Smooth muscle cell (in vitro differentiated cells): ENCODE data around the gene MGAT2. TPM values are rescaled to one million over a fixed set of nuclear protein-coding genes. Genes with fewer than 3 reads are reported as not detected.

Source experiments
- DNase-seq: peaks from one replicate; lab custom pipeline; 2025; ENCODE audit not compliant: unreplicated experiment; lab: John Stamatoyannopoulos, UW
- H2AFZ ChIP-seq: fragments of 200-600 bp; sonication (generic); 2 replicates; pipeline ENCODE4 v1.6.0; 2016; ENCODE audit warnings: antibody characterized with exemption, low read depth, mild to moderate bottlenecking
- H3F3A ChIP-seq: fragments of 200-600 bp; sonication (generic); 2 replicates; pipeline ENCODE4 v1.6.0; 2017; ENCODE audit warnings: antibody characterized with exemption, low read depth
- H3K27ac ChIP-seq: fragments of 200-600 bp; sonication (generic); 2 replicates; pipeline ENCODE4 v1.5.1; 2016; ENCODE audit warnings: low read depth, mild to moderate bottlenecking
- H3K27me3 ChIP-seq: fragments of 200-600 bp; sonication (generic); 2 replicates; pipeline ENCODE4 v1.6.1; 2016; ENCODE audit warnings: low read depth, mild to moderate bottlenecking
- H3K36me3 ChIP-seq: fragments of 200-600 bp; sonication (generic); 2 replicates; pipeline ENCODE4 v1.5.1; 2016; ENCODE audit warnings: low read depth
- H3K4me1 ChIP-seq: fragments of 200-600 bp; sonication (generic); 2 replicates; pipeline ENCODE4 v1.5.1; 2016; ENCODE audit warnings: low read depth
- H3K4me2 ChIP-seq: fragments of 200-600 bp; sonication (generic); 2 replicates; pipeline ENCODE4 v1.6.0; 2016; ENCODE audit warnings: mild to moderate bottlenecking
- H3K4me3 ChIP-seq: fragments of 200-600 bp; sonication (generic); 2 replicates; pipeline ENCODE4 v1.5.1; 2016; ENCODE audit warnings: mild to moderate bottlenecking
- H3K79me2 ChIP-seq: fragments of 200-600 bp; sonication (generic); 2 replicates; pipeline ENCODE4 v1.6.0; 2016; ENCODE audit warnings: low read depth, mild to moderate bottlenecking
- H3K9ac ChIP-seq: fragments of 200-600 bp; sonication (generic); 2 replicates; pipeline ENCODE4 v1.6.0; 2016; ENCODE audit warnings: low read depth
- H3K9me3 ChIP-seq: fragments of 200-600 bp; sonication (generic); replicated peaks from 2 replicates; pipeline ENCODE4 v1.5.1; 2016; ENCODE audit warnings: low read depth
- H4K20me1 ChIP-seq: fragments of 200-600 bp; sonication (generic); 2 replicates; pipeline ENCODE4 v1.6.0; 2016; ENCODE audit warnings: low read depth
- WGBS: methylation state at CpG from one replicate; pipeline ENCODE4 v1.1.7; 2016; ENCODE audit warnings: low lambda C conversion rate; 5-methylcytosine and 5-hydroxymethylcytosine counted together
- polyA plus RNA-seq: library from polyadenylated mRNA; unstranded; fragments of >200 nt; fragmentation: Nextera tagmentation; extraction: Ambion mirVana; gene quantifications from 2 replicates; pipeline ENCODE4 v1.2.1, GENCODE V29; 2016
- total RNA-seq: library from RNA; depleted of rRNA; stranded (reverse); fragments of >200 nt; gene quantifications from 2 replicates; pipeline ENCODE4 v1.2.3, GENCODE V29; 2014
- TF ChIP-seq, protein P1 (sequence below): fragments of 200-600 bp; sonication (generic); IDR thresholded peaks from 2 replicates; pipeline ENCODE4 v1.5.1; 2017; ENCODE audit warnings: borderline replicate concordance, mild to moderate bottlenecking, antibody characterized with exemption; ENCODE audit not compliant: insufficient read depth, poor library complexity, severe bottlenecking

MGAT2 gene
- total and polyA plus RNA-seq, 2 experiments from 2014 or later: 41.0 to 50.9 TPM

DNA sequence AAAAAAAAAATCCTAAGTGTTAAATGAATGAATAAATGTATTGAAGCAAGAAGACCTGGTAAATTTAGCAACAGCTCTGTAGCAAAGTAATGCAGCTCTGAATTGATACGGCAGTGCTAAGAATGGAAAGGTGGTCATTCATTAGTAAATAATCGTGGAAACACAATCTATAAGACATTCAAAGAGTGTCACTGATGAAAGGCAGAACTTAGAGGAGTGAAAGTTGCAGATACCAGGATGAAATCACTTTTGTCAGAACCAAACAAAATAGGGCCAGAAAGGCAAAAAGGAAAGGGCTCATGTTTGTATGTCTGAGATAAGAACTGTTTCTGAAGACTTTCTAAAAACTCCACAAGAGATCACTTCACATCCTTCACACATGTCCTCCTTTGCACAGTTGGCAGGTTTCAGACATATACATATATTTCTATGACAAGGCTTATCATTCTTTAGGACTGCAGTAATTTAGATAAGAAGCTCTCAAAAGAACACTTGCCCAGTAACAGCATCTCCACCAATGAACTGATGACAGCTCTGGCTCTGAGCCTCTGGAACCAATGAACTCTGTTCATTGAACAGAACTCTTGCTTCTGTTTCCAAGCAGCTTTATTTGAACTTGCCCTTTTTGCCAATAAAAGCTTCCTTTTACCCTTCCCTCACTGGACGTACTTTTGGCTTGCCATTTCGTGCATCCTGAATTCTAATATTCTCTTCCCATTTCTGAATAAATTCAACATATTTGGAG is 26.1 kb upstream of the MGAT2 start:
- no peaks in the 10 kb centered on the region for H3K79me2 ChIP-seq
- H4K20me1 ChIP-seq: no peaks in the 10 kb centered on the region
- H3K9ac ChIP-seq: no peak overlapping the region
- H3K36me3 ChIP-seq: no peaks in the 10 kb centered on the region
- peaks cover 5% of the 10 kb centered on the region for H3F3A ChIP-seq
- no peaks in the 10 kb centered on the region for H3K9me3 ChIP-seq
- TF ChIP-seq, protein P1, sequence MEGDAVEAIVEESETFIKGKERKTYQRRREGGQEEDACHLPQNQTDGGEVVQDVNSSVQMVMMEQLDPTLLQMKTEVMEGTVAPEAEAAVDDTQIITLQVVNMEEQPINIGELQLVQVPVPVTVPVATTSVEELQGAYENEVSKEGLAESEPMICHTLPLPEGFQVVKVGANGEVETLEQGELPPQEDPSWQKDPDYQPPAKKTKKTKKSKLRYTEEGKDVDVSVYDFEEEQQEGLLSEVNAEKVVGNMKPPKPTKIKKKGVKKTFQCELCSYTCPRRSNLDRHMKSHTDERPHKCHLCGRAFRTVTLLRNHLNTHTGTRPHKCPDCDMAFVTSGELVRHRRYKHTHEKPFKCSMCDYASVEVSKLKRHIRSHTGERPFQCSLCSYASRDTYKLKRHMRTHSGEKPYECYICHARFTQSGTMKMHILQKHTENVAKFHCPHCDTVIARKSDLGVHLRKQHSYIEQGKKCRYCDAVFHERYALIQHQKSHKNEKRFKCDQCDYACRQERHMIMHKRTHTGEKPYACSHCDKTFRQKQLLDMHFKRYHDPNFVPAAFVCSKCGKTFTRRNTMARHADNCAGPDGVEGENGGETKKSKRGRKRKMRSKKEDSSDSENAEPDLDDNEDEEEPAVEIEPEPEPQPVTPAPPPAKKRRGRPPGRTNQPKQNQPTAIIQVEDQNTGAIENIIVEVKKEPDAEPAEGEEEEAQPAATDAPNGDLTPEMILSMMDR: no peak
- no peaks in the 10 kb centered on the region for H3K27me3 ChIP-seq
- no peaks in the 10 kb centered on the region for H3K4me1 ChIP-seq
- DNase-seq: no peak
- no peak overlapping the region for H3K27ac ChIP-seq
- H3K4me3 ChIP-seq: no peak overlapping the region
- 22% methylated on average over 4 of the region's 4 CpGs for WGBS
- no peak overlapping the region for H2AFZ ChIP-seq
- H3K4me2 ChIP-seq: peak overlapping the region; percentile 57

DNA sequence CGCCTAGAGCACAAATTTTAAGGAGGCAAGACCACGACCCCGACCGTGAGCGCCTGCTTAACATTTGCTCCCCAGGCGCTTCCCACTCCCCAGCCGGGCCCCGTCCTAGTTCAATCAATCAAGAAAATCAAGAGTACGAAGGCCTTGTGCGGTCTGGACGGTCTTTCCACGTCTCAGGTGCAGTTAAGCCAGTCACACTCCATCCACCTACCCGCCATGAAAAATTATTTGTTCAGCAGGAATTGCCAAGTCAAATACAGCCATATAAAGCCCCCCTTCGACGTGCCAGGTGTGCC is 22.5 kb upstream of the MGAT2 start:
- 2% methylated on average over 15 of the region's 15 CpGs for WGBS
- peaks cover 5% of the 10 kb centered on the region for H3F3A ChIP-seq
- H3K9me3 ChIP-seq: no peaks in the 10 kb centered on the region
- no peaks in the 10 kb centered on the region for H3K4me1 ChIP-seq
- H3K4me3 ChIP-seq: peak overlapping the region; percentile 79
- H3K9ac ChIP-seq: peak overlapping the region; percentile 88
- no peaks in the 10 kb centered on the region for H3K36me3 ChIP-seq
- no peaks in the 10 kb centered on the region for H3K27me3 ChIP-seq
- peak overlapping the region; percentile 98 for H2AFZ ChIP-seq
- DNase-seq: no peak
- H4K20me1 ChIP-seq: no peaks in the 10 kb centered on the region
- H3K79me2 ChIP-seq: peaks cover 7% of the 10 kb centered on the region
- H3K27ac ChIP-seq: peak overlapping the region; percentile 86
- peak overlapping the region; percentile 100 for H3K4me2 ChIP-seq
- TF ChIP-seq, protein P1: no peak

DNA sequence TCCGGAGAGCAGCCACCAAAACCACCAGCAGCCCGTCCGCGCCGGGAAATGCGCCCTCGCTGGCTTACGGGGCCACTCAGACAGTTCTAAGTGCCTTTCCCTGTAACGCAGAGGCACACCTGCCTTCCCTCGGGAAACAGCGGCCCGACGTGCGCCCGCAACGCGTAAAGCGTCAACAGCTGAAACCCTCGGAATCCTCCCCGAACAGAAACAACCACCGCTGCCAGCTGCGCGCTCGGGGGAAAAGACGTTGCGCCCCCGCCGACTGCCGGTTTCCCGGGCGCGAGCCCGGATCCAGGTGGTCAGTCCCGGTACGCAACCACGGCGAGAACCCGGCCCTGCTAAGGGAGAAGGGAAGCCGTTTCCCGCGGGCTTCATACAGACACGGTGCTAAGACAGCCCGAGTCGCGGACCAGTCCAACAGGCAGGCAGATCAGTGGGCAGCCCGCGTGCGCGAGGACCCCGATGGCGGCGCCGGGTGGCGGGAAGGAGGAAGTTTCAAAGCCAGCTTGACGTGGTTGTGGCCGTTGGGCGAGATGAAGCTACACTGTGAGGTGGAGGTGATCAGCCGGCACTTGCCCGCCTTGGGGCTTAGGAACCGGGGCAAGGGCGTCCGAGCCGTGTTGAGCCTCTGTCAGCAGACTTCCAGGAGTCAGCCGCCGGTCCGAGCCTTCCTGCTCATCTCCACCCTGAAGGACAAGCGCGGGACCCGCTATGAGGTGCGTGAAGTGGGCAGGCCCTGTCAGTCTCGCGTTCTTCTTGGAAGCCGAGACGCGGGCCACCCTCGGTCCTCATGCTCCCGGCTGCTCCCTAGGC is 21.9 kb upstream of the MGAT2 start, which contains the start of gene LRR1:
TSS of gene LRR1 (plus strand) at position 456 of the 816 bp plus-strand sequence. CDS start at position 537, 81 bp downstream.
- Histone ChIP-seq H3K9ac (peak within 1 kb of the TSS; percentile 88), H3K4me3 (peak within 1 kb of the TSS; percentile 79), H2AFZ (peak within 1 kb of the TSS; percentile 98), H3K4me1 (no peaks in the 10 kb centered on the region), H3K27me3 (no peaks in the 10 kb centered on the region), H3K79me2 (peaks cover 7% of the 10 kb centered on the region), H3F3A (peaks cover 5% of the 10 kb centered on the region), H3K9me3 (no peaks in the 10 kb centered on the region), H3K4me2 (peak within 1 kb of the TSS; percentile 100), H4K20me1 (no peaks in the 10 kb centered on the region), H3K27ac (peak within 1 kb of the TSS; percentile 86), H3K36me3 (no peaks in the 10 kb centered on the region)
- under 1% methylated on average over 77 of the region's 77 CpGs for WGBS
- DNase-seq: peak; percentile 57
- TF ChIP-seq, protein P1: no peak
